Hepatocyte (in vitro differentiated cells): ENCODE data around the gene DDX5.

Source experiments
- EZH2 ChIP-seq: fragments of 200-600 bp; sonication (generic); IDR thresholded peaks from 2 replicates; pipeline ENCODE4 v1.6.1; 2016; ENCODE audit warnings: antibody characterized with exemption, mild to moderate bottlenecking, borderline replicate concordance
- TF ChIP-seq, protein P1 (sequence below): fragments of 200-600 bp; sonication (generic); IDR thresholded peaks from 2 replicates; pipeline ENCODE4 v1.5.1; 2016; ENCODE audit warnings: antibody characterized with exemption, mild to moderate bottlenecking; ENCODE audit not compliant: poor library complexity

DNA sequence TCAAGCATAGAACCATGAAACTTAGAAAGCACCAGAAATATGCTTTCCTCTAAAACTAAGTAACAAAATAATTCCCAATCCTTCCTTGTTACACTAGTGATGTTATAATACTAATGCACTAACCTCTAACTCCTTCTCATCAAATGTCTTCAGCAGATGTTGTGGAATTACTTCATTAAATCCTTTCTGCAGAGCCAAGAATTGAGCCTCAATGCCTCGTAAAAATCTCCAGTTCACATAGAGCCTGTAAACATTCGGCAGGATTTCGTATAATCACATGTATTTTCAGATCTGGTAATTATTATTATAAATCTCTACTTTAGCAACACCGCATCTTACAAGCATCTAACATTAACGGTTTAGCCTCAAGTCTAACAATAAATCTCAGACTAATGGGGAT lies 45.4 kb upstream of the DDX5 start:
- TF ChIP-seq, protein P1, sequence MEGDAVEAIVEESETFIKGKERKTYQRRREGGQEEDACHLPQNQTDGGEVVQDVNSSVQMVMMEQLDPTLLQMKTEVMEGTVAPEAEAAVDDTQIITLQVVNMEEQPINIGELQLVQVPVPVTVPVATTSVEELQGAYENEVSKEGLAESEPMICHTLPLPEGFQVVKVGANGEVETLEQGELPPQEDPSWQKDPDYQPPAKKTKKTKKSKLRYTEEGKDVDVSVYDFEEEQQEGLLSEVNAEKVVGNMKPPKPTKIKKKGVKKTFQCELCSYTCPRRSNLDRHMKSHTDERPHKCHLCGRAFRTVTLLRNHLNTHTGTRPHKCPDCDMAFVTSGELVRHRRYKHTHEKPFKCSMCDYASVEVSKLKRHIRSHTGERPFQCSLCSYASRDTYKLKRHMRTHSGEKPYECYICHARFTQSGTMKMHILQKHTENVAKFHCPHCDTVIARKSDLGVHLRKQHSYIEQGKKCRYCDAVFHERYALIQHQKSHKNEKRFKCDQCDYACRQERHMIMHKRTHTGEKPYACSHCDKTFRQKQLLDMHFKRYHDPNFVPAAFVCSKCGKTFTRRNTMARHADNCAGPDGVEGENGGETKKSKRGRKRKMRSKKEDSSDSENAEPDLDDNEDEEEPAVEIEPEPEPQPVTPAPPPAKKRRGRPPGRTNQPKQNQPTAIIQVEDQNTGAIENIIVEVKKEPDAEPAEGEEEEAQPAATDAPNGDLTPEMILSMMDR = no peak
- no peak for TF ChIP-seq EZH2
